GM13976 (cell line): ENCODE results near the gene SUN2.

Experiments
- DNase-seq: peaks from one replicate; pipeline ENCODE4 v3.0.0; 2012; ENCODE audit warnings: low spot score
- CTCF ChIP-seq: IDR thresholded peaks from 2 replicates; pipeline ENCODE4 v1.5.1; 2012; ENCODE audit warnings: borderline replicate concordance, mild to moderate bottlenecking; ENCODE audit not compliant: insufficient read depth; ENCODE audit errors: extremely low read depth, missing control alignments, control extremely low read depth
- in situ Hi-C: fragments of 300-500 bp; cut with MboI; formaldehyde crosslinking; loops from one replicate; pipeline ENCODE4 v1.12.0; 2022; ENCODE audit warnings: low sequenced_read_pairs, mixed read lengths, inconsistent platforms; ENCODE audit not compliant: unreplicated experiment

Gene SUN2

GRCh38 chr22:38735465-38736256, 20.1 kb downstream of the SUN2 start:
- no peak for TF ChIP-seq CTCF
- in situ Hi-C loops, result no loop called here
- peak; percentile 47 for DNase-seq

GRCh38 chr22:38735126-38735464, 20.7 kb downstream of the SUN2 start:
- in situ Hi-C loops, result no loop called here
- no peak for TF ChIP-seq CTCF
- peak; percentile 37 for DNase-seq

GRCh38 chr22:38734421-38735100, 21.2 kb downstream of the SUN2 start:
- no peak for DNase-seq
- no peak for TF ChIP-seq CTCF
- in situ Hi-C loops, result no loop called here

- in situ Hi-C loops, result no loop called here
- DNase-seq, result peak; percentile 43
- no peak for TF ChIP-seq CTCF
Observed at GRCh38 chr22:38733724-38734381, 21.9 kb downstream of the SUN2 start.

- DNase-seq, result peak; percentile 77
Observed at GRCh38 chr22:38733329-38733723, 22.5 kb downstream of the SUN2 start.

More at GRCh38 chr22:38733329-38733723, 22.5 kb downstream of the SUN2 start:
- peak; percentile 57 for TF ChIP-seq CTCF
- in situ Hi-C loops, result no loop called here
